CD4-positive, alpha-beta T cell treated with Interleukin-10 for 1 hour (primary cell): ENCODE measurements around the gene CADM3.

ENCODE experiments used
- DNase-seq: peaks from one replicate; pipeline ENCODE4 v3.0.0-alpha.2; 2020

Gene CADM3

DNA sequence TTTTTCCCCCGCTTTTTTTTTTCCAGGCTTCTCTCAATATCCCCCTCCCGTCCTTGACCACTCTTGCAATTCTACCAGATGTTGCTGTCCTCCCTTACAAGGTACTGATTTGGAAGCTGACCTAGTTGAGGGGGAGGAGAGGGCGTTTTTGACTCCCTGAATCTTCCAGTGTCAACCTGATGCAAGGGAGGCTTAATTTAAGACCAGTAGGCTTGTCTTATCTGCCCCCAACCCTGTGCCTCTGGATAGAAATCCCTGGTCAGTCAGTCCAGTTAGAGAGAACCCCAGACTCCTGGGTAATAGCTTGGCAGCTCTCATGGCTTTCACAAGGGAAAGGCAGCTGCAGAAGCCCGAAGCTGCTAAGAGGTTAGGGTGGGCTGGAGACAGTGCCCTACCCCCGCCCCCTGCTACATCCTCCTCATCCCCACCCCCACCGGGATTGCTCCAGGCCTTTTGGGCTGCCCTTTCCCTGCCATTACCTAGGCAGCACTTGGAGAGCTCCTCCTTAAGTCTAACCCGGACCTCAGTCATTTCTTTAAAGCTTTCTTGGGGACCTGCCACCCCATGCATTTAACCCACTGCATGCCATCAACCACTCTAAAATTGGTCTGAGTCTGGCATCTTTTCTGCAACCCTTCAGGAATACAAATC lies 36.9 kb downstream of the CADM3 start:
- no peak for DNase-seq

DNA sequence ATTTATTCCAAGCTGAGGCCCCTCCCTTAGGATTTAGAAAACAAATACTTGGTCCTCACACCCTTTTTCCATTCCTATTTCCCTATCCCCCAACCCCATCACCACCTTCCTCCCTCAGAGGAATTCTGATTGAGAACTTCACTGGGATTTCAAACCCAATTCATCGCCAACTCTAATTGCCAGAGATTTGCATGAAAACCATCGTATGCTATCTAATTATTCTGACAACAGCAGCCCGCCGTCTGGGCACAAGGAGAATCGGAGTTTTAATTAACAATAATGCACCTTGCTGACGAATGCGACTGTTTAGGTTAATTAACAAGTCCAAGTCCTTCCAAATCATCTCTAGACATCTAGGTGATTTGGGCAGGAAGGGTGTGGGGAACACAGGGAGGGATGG lies 37.6 kb downstream of the CADM3 start:
- no peak for DNase-seq

DNA sequence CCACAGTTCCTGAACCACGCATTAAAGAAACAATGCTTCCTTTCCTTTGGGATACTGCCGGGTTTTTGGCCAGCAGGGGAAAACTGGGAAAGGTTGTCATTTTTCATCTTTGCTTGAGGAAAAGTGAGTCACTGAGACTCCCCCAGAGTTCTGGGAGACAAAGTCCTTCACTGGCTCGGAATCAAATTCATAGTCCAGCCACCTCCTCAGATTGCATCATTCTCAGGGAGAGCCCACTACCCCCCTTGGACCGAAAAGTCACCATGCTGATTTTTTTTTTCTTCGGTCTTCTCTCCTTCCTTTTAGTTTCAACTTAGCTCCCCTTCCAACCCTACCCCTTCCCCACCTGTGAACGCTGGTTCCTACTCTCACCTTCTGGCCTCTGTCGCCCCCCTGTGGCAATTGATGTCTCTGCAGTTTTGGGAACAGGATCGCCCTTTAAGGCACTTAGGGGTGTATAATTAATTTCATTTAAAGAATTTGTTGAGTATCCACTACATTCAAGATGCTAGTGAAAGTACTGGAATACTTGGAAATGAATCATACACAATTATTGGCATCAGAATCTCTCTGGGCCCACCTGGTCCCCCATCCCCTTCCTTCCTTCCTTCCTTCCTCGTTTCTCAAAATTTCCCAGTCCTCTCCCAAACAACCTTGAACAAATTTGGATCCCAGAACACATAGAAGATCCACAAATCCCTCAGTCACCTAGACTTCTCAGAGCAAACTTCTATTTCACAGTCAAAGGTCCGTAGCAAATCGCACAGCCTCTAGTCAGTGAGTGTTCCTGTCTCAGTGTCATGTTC lies 40.1 kb downstream of the CADM3 start:
- peak; percentile 44 for DNase-seq

DNA sequence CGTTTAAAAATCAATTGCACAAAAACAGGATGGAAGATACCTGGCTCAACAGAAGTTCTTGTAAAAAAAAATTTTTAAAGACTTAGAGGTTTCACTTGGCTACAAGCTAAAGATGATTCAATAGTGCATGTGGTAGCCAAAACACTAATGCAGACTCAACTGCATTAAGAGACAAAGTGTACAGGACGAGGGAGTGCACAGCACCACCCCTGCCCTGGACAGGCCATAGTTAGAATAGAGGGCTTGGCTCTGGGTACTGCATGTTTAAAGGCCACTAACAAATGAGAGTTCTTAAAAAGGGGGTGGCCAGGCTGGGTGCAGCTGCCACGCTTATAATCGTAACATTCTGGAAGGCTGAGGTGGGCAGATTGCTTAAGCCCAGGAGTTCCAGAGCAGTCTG lies 41.2 kb downstream of the CADM3 start:
- DNase-seq, result no peak

DNA sequence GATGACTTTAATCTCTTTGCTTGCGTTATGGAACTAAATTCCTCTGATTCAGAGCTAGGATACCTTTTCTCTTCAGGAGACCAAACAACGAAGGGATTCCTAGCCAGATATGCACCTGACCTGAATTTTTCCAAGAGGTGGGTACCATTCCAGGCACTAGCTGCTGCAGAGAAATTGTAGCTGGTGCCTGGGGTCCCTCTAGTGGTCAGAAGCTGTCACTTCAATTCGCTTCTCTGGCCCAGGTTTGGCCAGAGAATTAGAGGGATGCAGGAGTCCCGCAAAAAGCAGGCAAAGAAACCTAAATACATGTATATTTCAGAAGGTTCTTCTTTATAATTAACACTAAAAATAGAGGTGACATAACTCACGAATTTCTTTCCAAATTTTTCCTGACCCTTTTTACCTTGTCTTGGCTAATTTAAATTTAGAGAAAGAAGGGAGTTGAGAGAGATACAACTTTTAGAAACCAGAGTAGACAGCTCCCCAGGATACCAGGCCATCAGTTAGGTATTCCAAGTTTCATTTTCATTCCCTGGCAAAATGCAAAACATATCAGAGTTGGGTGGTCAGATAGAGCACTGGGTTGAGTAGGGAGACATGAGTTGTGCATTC lies 42.8 kb downstream of the CADM3 start:
- peak; percentile 45 for DNase-seq

DNA sequence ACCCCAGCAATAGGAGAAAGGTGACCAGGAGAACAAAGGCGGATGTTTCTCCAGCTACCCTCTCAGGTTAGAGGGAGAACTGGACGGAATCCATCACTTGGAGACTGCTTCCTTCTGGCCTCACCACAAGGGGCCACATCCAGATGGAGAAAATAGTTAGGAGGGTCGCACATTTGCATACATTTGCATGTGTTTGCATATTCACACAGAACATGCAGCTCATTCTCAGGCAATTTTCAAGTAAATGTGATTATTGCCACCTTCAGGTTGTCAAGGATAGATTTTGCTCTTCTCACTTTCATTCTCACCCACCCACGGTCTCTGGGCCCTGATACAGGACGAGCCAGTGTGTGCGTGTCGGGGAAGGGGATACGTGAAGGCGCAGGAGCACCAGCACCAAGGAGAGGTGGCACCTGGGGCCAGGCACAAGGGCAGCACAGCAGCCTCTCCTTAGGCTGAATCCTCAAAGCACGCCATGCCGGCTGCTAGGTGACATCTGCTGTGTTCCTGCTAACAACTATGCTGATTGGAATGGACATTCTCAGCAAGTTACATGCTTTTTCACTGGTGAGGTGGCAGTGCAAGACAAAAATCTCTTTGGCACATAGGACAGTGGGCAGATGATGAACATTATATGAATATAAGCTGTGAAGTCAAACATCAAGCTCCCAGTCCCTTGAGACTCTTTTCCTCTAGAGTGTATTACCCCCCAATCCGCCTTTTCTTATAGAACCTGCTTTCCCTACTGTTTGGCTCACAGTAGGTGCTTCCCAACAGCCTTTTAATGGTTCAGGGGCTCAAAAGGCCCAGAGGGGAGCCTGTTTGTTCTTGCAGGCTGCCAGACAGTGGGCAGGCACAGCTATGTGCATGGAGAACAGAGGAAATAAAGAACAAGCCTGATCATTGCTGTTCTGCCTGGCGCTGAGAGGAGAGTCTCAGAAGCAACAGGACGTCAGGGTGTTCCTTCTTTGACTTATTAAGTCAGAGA lies 47.5 kb downstream of the CADM3 start:
- no peak for DNase-seq

DNA sequence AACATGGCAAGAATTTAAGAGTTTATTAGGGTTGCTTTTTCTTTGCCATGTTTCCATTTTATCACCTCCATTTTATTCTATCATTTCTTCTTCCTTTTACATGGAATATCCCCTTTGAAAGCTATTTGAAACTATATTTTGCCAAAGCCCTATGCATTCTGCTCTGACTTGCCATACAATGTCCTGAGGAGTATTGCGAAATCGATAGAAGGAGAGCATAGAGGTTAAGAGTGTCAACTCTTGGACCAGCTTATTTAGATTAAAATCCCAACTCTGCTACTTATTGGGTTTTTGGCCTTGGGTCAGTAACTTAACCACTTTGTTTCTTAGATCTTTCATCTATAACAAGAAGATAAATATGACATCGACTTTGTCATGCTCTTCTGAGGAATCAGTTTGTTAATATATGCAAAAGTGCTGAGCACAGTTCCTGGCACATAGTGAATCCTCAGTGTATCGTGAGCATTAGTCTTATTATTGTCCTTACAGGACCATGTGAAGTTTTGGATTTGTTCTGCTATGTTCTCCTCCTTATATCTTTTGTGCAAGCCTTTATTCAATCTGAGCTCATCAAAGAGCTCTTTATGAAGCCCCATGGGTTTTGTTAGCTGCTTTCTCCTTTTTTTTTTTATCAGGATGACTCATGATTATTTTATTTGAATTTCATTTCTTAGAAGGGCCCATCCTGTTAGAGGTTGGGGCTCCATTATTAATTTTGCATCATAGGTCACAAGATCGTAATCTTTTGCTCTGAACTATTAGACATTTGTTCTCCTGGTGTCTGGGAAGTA lies 50.9 kb downstream of the CADM3 start:
- DNase-seq, result no peak

DNA sequence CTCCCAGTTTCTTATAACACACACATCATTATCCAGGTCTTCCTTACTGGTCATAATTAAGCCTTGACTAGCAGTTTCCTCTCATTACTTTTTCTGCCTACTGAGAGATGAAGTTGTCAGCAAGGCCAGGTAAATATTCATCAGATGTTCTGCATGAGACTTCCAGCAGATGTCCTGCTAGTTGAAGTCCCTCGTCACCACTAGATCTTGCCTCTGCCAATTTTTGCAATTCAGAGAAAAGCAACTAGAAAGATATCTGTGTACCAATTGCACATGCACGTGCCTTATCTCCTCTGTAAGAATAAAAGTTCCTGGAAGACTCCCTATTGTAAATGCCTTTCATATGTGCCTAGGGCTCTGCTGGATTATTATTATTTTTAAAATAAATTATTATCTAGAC lies 51.6 kb downstream of the CADM3 start:
- DNase-seq, result no peak

DNA sequence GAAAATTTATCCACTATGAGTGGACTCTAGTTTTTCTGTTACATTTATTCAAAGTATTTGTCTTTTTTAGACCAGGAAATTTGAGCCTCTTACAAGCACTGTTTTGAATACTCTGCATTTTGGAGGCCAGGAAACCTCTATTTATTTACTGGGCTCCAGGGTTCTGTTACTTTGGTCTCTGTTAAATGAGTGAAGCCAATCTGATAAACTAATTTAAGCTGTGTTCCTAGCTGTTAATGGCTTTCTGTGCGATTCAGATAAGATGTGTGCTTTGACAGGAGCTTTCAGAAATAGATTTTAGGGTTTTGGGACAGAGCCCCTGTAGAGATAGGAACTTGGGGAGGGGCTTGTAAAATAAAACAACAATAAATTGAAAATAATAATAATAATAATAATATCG lies 57.1 kb downstream of the CADM3 start:
- no peak for DNase-seq

DNA sequence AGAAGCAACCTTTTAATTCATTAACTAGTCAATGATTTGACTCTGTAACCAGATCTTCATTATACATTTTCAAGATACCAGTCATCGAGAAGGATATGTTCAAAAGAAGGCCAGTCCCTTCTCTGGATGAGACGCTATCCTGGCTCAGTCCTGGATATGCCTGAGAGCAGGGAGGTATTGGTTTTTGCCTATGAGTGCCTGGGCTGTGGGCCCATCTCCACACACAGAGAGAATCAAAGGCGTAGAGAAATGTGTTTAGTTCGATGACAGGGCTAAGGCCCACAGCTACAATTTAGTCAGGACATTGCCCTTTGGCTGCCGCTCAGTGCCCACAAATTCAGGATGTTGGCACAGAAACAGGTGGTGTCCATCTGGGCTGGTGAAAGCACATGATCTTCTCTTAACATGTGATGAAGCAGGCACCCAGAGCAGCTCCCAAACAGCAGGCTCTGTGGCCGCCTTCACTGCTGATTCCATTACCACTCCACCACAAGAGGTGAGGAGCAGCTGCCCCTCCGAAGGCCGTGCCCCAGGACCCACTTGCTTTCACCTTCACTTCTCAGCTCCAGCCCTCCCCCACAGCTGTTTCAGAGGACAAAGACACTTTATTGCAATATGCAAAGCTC lies 58.0 kb downstream of the CADM3 start:
- DNase-seq, result no peak

DNA sequence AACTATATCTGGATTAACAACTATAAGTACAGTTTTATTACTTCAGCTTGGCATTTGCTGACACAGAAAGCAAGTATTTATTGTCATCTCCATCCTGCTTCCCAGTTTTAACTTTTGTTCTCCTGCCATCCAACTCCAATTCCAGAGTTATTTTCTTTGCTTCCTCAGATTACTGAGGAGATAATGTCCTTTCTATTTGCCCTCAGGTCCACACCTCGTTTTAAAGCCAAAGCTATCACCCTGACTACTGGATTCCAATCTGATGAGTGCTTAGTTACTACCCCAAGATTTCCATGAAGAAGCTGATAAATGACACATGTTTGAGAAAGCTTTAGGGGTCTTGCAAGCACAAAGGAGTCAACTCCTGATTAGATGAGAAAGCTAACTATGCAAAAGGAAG lies 58.5 kb downstream of the CADM3 start:
- DNase-seq, result no peak

DNA sequence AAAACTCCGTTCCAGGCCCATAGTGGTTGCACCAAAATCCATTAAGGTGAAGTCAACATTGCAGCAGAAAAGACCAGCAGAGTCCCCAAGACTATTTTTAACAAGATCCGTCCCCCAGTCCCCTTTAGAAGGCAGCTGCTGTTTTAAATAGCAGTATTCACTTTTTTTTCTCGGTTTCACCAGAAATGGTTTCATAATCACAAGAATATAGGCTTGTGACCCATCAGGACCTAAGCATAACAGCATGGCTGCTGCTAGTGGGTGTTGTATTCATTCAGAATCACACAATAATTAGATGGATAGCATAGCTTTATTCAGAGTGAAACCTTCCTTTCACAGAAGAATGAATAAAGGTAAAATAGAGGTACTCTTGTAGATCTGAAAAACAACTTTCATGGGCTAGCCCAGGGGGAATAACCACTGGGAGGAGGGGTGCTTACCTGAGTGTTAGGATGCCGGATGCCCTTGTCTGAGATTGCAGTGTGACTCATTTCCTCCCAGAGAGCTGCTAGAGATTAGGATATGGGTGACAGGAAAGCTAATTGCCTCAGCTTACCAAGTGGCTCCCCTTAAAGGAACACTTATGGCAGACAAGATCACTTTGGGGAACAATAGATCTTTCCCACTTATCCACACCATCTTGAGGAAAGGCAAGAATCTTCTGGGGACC lies 68.3 kb downstream of the CADM3 start:
- no peak for DNase-seq

DNA sequence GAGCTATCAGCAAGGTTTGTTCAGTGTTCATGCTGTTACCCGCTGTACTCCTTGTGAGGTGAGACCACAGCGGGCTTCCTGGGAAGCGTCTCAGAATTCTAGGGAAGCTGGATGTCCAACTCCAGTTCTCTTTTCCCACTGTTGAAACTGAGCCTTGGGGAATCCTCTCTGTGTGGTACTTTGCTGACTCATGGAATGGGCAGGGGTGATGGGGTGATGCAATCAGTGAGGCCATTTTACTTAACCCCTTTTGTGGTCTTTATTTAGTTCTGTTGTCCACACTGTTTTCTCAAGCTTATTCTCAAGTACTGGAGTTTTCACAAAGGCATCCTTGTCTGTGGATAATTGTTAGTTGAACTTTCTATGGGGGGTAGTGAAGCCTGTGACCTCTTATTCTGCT lies 75.9 kb downstream of the CADM3 start:
- DNase-seq, result no peak

DNA sequence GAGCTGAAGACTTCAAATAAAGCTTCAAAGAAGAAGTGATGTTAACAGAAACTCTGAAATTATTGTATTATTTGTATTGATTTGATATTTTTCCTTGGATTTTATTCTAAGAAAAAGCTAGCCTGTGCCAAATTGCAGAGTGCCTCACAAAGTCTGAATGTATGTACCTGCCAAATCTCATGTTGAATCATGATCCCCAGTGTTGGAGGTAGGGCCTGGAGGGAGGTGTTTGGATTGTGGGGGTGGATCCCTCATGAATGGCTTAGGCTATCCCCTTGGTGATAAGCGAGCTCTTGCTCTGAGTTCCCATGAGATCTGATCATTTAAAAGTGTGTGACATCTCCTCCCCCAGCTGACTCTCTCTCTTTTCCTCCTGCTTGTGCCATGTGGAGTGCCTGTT lies 76.9 kb downstream of the CADM3 start:
- no peak for DNase-seq

DNA sequence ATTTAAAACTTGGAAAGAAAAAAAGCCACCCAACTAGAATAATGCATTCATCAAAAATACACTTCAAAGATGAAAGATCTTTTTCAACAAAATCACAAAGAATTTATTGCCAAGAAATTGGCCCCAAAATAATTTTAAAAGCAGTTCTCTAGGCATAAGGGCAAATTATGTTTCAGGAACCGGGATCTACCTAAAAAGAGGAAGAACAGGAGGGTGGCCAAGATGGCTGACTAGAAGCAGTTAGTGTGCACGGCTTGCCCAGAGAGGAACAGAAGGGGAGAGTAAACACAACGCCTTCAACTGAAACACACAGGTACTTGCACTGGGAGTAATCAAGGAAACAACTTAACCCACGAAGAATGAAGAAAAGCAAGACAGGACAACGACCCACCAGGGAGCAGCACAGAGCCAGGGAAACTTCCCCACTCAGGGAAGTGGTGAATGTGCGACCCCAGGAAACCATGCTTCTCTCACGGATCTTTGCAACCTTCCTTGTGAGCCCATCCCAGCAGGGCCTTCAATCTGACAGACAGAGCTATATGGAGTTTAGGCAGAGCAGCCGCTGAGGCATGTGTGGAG lies 79.3 kb downstream of the CADM3 start:
- DNase-seq, result no peak
